ENCODE data around the gene MIOX.

The MIOX gene

DNA sequence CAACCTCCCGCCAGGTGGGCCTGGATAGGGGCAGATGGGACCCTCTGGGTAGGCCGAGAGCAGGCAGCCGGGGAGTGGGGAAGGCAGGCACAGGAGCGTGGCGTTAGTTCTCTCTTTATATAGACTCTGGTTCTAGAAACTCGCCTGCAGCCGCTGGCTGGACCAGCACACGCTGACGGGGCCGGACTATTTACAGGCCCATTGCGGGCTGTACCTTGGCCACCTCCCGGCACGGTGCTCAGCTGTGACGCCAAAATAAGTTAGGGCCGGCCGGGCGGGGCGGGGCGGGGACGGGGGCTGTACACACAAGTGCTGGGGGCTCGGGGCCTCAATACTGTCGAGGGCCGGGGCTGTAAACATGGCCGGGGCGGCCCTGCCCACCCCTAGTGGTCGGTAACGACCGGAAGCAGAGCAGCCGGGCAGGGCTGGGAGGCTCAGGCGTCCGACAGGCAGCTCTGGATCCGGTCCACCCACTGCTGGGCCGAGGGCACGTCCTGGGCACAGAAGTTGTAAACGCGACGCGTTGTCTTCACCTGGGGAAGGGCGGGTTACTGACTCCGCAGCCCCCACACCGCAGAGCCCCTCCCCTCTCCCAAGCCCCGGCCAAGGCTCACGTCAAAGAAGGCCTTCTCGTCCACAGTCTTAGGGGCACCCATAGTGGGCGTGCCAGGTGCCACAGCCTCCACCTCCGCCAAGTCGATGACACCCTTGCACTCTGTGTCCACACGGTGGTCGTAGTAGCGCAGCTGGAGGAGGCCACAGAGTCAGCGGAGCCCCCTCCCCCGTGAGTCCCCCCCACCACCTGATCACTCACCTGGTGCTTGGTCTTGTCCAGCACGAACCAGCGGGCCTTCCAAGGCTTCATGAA is 39.7 kb upstream of the MIOX start:
- no peak overlapping the region for H3K4me3 ChIP-seq (IDR thresholded peaks at IDR 0.05; ENCODE audit: insufficient read depth, low read depth, low read length)
- H4K20me1 ChIP-seq (ENCODE audit: insufficient read depth), result no peaks in the 10 kb centered on the region
- H3K9ac ChIP-seq, result no peak overlapping the region
- no peaks in the 10 kb centered on the region for H3K27me3 ChIP-seq (ENCODE audit: insufficient read depth, low read depth)
- TF ChIP-seq, protein P1, sequence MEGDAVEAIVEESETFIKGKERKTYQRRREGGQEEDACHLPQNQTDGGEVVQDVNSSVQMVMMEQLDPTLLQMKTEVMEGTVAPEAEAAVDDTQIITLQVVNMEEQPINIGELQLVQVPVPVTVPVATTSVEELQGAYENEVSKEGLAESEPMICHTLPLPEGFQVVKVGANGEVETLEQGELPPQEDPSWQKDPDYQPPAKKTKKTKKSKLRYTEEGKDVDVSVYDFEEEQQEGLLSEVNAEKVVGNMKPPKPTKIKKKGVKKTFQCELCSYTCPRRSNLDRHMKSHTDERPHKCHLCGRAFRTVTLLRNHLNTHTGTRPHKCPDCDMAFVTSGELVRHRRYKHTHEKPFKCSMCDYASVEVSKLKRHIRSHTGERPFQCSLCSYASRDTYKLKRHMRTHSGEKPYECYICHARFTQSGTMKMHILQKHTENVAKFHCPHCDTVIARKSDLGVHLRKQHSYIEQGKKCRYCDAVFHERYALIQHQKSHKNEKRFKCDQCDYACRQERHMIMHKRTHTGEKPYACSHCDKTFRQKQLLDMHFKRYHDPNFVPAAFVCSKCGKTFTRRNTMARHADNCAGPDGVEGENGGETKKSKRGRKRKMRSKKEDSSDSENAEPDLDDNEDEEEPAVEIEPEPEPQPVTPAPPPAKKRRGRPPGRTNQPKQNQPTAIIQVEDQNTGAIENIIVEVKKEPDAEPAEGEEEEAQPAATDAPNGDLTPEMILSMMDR (conservative IDR thresholded peaks at IDR 0.05; ENCODE audit: low read depth, low read length), result no peak
- H3K4me2 ChIP-seq, result no peak overlapping the region
- no peaks in the 10 kb centered on the region for H3K4me1 ChIP-seq (ENCODE audit: low read depth, poor library complexity, severe bottlenecking)
- peaks cover 2% of the 10 kb centered on the region; the same call in 1 of the 2 replicates for H3K36me3 ChIP-seq (ENCODE audit: insufficient read depth)
- no peak overlapping the region for H2AFZ ChIP-seq (ENCODE audit: low read depth)
- H3K27ac ChIP-seq, result no peak overlapping the region
- H3K79me2 ChIP-seq (ENCODE audit: insufficient read depth, low read depth), result no peaks in the 10 kb centered on the region

DNA sequence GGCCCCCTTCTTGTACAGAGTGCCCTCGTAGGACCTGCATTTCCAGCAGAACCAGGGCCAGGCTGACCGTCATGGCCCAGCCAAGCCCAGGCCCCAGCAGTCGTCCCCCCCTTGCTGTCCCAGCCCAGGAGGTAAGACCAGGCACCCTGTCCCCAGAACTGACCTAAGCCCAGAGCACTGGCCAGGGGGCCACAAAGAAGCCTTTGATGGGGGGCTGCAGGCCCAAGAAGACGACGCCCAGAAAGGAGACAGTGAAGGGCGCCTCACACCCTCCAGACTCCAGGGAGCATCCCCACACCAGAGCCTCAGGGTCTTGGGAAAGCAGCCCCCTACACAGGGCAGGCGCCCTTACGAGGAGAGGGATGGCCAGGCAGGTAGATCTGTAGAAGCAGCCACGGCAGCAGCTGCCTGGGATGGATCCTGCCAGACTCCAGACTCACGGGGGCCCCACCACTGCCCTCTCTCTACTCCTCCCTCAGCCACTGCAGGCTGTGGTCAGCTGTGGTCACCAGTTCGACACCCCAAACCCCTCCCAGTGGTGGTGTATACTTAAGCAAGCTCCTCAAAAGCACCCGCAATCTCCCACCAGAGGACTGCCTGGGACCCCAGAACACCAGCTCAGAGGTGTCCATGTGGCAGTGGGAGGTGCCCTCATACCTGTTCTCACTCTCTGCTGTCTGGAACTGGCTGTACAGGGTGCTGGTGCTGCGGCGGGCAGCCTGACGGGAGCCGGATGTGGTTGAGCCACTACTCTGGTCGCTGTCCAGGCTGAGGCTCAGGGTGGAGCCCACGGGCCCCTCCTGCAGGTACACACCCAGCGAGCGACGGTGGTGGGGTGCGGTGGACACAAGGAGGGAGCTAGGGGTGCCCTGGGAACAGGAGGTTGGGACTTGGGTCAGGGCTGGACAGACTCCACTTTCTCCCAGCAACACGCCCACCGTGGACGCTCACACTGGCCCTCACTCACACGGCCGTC is 38.8 kb upstream of the MIOX start:
- no peak overlapping the region for H3K27ac ChIP-seq
- H3K9ac ChIP-seq, result no peak overlapping the region
- peaks cover 2% of the 10 kb centered on the region; the same call in 1 of the 2 replicates for H3K36me3 ChIP-seq (ENCODE audit: insufficient read depth)
- no peaks in the 10 kb centered on the region for H3K4me1 ChIP-seq (ENCODE audit: low read depth, poor library complexity, severe bottlenecking)
- no peak overlapping the region for H3K4me2 ChIP-seq
- H3K27me3 ChIP-seq (ENCODE audit: insufficient read depth, low read depth), result no peaks in the 10 kb centered on the region
- TF ChIP-seq, protein P1 (conservative IDR thresholded peaks at IDR 0.05; ENCODE audit: low read depth, low read length), result no peak
- no peak overlapping the region for H2AFZ ChIP-seq (ENCODE audit: low read depth)
- no peak overlapping the region for H3K4me3 ChIP-seq (IDR thresholded peaks at IDR 0.05; ENCODE audit: insufficient read depth, low read depth, low read length)
- no peaks in the 10 kb centered on the region for H3K79me2 ChIP-seq (ENCODE audit: insufficient read depth, low read depth)
- no peaks in the 10 kb centered on the region for H4K20me1 ChIP-seq (ENCODE audit: insufficient read depth)

DNA sequence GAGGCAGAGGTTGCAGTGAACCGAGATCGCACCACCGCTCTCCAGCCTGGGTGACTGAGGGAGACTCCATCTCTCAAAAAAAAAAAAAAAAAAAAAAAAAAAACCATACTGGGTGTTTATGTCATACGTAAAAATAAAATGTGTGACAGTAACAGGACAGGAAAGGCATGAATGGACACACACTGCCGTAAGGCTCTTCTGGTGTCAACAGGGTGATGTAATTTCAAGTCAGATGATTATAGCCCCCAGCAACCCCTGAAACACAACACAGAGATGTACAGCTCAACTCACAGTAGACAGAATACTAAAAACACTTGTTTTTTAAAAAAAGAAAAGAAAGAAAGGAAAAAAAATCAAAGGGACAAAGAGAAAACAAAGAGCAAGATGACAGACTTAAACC is 34.0 kb upstream of the MIOX start:
- Histone ChIP-seq H3K4me1 (ENCODE audit: low read depth, poor library complexity, severe bottlenecking) (no peaks in the 10 kb centered on the region), H4K20me1 (ENCODE audit: insufficient read depth) (no peaks in the 10 kb centered on the region), H2AFZ (ENCODE audit: low read depth) (no peak overlapping the region), H3K9ac (no peak overlapping the region), H3K4me3 (IDR thresholded peaks at IDR 0.05; ENCODE audit: insufficient read depth, low read depth, low read length) (no peak overlapping the region), H3K27me3 (ENCODE audit: insufficient read depth, low read depth) (no peaks in the 10 kb centered on the region), H3K36me3 (ENCODE audit: insufficient read depth) (peaks cover 2% of the 10 kb centered on the region; the same call in 1 of the 2 replicates), H3K79me2 (ENCODE audit: insufficient read depth, low read depth) (no peaks in the 10 kb centered on the region), H3K4me2 (no peak overlapping the region), H3K27ac (no peak overlapping the region)
- TF ChIP-seq, protein P1 (conservative IDR thresholded peaks at IDR 0.05; ENCODE audit: low read depth, low read length), result no peak

DNA sequence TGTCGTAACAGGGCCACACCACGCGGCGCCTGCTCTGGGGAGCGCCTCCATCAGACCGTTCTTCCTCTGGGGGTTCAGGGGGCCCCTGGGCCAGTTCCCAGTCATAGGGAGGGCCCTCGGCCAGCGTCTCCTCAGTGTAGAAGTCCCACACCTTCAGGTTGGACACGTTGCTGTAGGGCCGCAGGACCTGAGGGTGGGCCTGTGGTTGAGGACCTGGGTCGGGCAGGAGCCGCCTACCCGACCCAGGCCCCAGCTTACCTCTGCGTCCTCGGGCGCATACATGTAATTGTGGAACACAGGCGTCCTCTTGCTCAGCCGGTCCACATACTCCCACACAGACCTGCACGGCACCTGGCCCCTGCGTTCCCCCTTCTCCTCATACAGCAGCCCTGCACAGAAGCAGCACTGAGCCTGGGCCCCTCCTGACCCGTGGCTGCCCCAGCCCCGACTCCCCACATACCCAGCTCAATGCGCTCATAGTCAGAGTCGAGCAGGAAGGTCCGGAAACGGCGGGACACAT is 32.0 kb upstream of the MIOX start:
- Histone ChIP-seq H3K4me3 (IDR thresholded peaks at IDR 0.05; ENCODE audit: insufficient read depth, low read depth, low read length) (no peak overlapping the region), H3K27me3 (ENCODE audit: insufficient read depth, low read depth) (no peaks in the 10 kb centered on the region), H4K20me1 (ENCODE audit: insufficient read depth) (no peaks in the 10 kb centered on the region), H3K79me2 (ENCODE audit: insufficient read depth, low read depth) (no peaks in the 10 kb centered on the region), H3K27ac (no peak overlapping the region), H3K36me3 (ENCODE audit: insufficient read depth) (no peaks in the 10 kb centered on the region), H3K4me1 (ENCODE audit: low read depth, poor library complexity, severe bottlenecking) (no peaks in the 10 kb centered on the region), H3K4me2 (no peak overlapping the region), H3K9ac (no peak overlapping the region), H2AFZ (ENCODE audit: low read depth) (no peak overlapping the region)
- TF ChIP-seq, protein P1 (conservative IDR thresholded peaks at IDR 0.05; ENCODE audit: low read depth, low read length), result no peak
